Left lung (tissue), 10 donors: Measurements from ENCODE around the gene SAMMSON. TPM values are rescaled to one million over a fixed set of nuclear protein-coding genes. Genes with fewer than 3 reads are reported as not detected.

Experiments
- ATAC-seq: fragments of 200-7000 bp; cut with Tn5 transposase; one replicate; pipeline ENCODE4 v1.9.1; 2020; ENCODE audit warnings: moderate library complexity
- DNase-seq, 4 donors: peaks; one replicate each; pipeline ENCODE4 v3.0.0-alpha.2; 2013 to 2020
- H3K27ac ChIP-seq, 2 donors: fragments of 200-600 bp; sonication (generic) in 1 of 2; one replicate each; pipeline versions ENCODE4 v1.5.0 to v1.8.0; 2020 to 2021
- H3K27me3 ChIP-seq, 2 donors: fragments of 200-600 bp; sonication (generic) in 1 of 2; one replicate each; pipeline versions ENCODE4 v1.5.0 to v1.8.0; 2020 to 2021
- H3K36me3 ChIP-seq, 2 donors: fragments of 200-600 bp; sonication (generic) in 1 of 2; one replicate each; pipeline versions ENCODE4 v1.5.0 to v1.8.0; 2020 to 2021
- H3K4me1 ChIP-seq, 2 donors: fragments of 200-600 bp; one replicate each; pipeline ENCODE4 v1.8.0; 2021
- H3K4me3 ChIP-seq, 2 donors: fragments of 200-600 bp; sonication (generic) in 1 of 2; one replicate each; pipeline versions ENCODE4 v1.5.0 to v1.8.0; 2020 to 2021; ENCODE audit warnings: mild to moderate bottlenecking in 1 of 2
- H3K9me3 ChIP-seq, 2 donors: fragments of 200-600 bp; sonication (generic) in 1 of 2; one replicate each; pipeline versions ENCODE4 v1.5.0 to v1.8.0; 2020 to 2021
- CTCF ChIP-seq, 2 donors: fragments of 200-600 bp; sonication (generic) in 1 of 2; IDR thresholded peaks; one replicate each; pipeline versions ENCODE4 v1.5.0 to v1.8.0; 2021; ENCODE audit warnings: antibody characterized with exemption in 2 of 2
- intact Hi-C, 2 donors: fragments of 100-400 bp; cut with DNase I; formaldehyde crosslinking; loops; one replicate each; pipeline versions ENCODE4 v1.11.2 to v1.14.2; 2022
- polyA plus RNA-seq, 6 donors: library from polyadenylated mRNA; unstranded; fragments of 120-200 nt; gene quantifications; one replicate each; pipeline ENCODE4 v1.2.1, GENCODE V29; 2013; ENCODE audit not compliant: insufficient read length in 6 of 6
- total RNA-seq, 2 donors: library from RNA; stranded (reverse); fragmentation: NEBNext Ultra II Directional; extraction: Animal tissue kit (Norgen Biotek cat#: 25700); gene quantifications; one replicate each; pipeline ENCODE4 v1.2.1, GENCODE V29; 2021
- donor health status: DM: no; HTN: yes; CAD: no.
- donor health status: DM: no; HTN: no; CAD: no.

SAMMSON gene
- total and polyA plus RNA-seq, 8 donors: 0.09 to 0.20 (median 0.12) TPM; not detected in 4

GRCh38 chr3:70053293-70053692, 53.8 kb downstream of the SAMMSON start:
- no peak overlapping the region for H3K27ac ChIP-seq
- H3K36me3 ChIP-seq: no peaks in the 10 kb centered on the region
- no peaks in the 10 kb centered on the region for H3K4me1 ChIP-seq
- no peaks in the 10 kb centered on the region for H3K9me3 ChIP-seq
- no peak for DNase-seq
- peak; percentile 51 for ATAC-seq
- H3K4me3 ChIP-seq: no peak overlapping the region
- peaks cover 0 to 3% of the 10 kb centered on the region in 2 donors for H3K27me3 ChIP-seq
- intact Hi-C loops: no loop called here
- TF ChIP-seq CTCF (IDR thresholded peaks at IDR 0.05): no peak

- ATAC-seq (no peak), DNase-seq (no peak)
- intact Hi-C loops: no loop called here
These were observed 56.5 kb downstream of the SAMMSON start for GRCh38 chr3:70056081-70056480.

GRCh38 chr3:70057426-70057825, 57.9 kb downstream of the SAMMSON start:
- ATAC-seq (no peak), DNase-seq (no peak)
- no peaks in the 10 kb centered on the region for H3K4me1 ChIP-seq
- H3K27me3 ChIP-seq: no peaks in the 10 kb centered on the region
- no peak for TF ChIP-seq CTCF (IDR thresholded peaks at IDR 0.05)
- H3K27ac ChIP-seq: no peak overlapping the region
- intact Hi-C loops: no loop called here
- H3K36me3 ChIP-seq: no peaks in the 10 kb centered on the region
- H3K9me3 ChIP-seq: no peaks in the 10 kb centered on the region
- H3K4me3 ChIP-seq: no peak overlapping the region

More at GRCh38 chr3:70056081-70056480, 56.5 kb downstream of the SAMMSON start:
- no peak for TF ChIP-seq CTCF (IDR thresholded peaks at IDR 0.05)
- Histone ChIP-seq H3K4me3 (no peak overlapping the region), H3K36me3 (no peaks in the 10 kb centered on the region), H3K27ac (no peak overlapping the region), H3K27me3 (peaks cover 0 to 3% of the 10 kb centered on the region in 2 donors), H3K9me3 (no peaks in the 10 kb centered on the region), H3K4me1 (no peaks in the 10 kb centered on the region)

GRCh38 chr3:70061096-70061495, 61.6 kb downstream of the SAMMSON start:
- Histone ChIP-seq H3K4me3 (no peak overlapping the region), H3K4me1 (no peaks in the 10 kb centered on the region), H3K9me3 (no peaks in the 10 kb centered on the region), H3K36me3 (no peaks in the 10 kb centered on the region), H3K27me3 (no peaks in the 10 kb centered on the region), H3K27ac (no peak overlapping the region)
- intact Hi-C loops: no loop called here
- DNase-seq: no peak
- ATAC-seq: no peak
- no peak for TF ChIP-seq CTCF (IDR thresholded peaks at IDR 0.05)

- no peaks in the 10 kb centered on the region for H3K4me1 ChIP-seq
- ATAC-seq: peak; percentile 71
These were observed 64.8 kb downstream of the SAMMSON start for GRCh38 chr3:70064194-70064779.

More at GRCh38 chr3:70064194-70064779, 64.8 kb downstream of the SAMMSON start:
- intact Hi-C loops: no loop called here
- no peak overlapping the region for H3K27ac ChIP-seq
- no peaks in the 10 kb centered on the region for H3K9me3 ChIP-seq
- peaks cover 0 to 4% of the 10 kb centered on the region in 2 donors for H3K27me3 ChIP-seq
- no peaks in the 10 kb centered on the region for H3K36me3 ChIP-seq
- peak in 2 of 4 donors; percentile 36 to 57 for DNase-seq
- H3K4me3 ChIP-seq: no peak overlapping the region
- peak; percentile 42 to 69 for TF ChIP-seq CTCF (IDR thresholded peaks at IDR 0.05)
